Ramos (cell line): ENCODE measurements around the gene PACS1.

ENCODE experiments used
- in situ Hi-C: fragments of 300-500 bp; cut with MboI; formaldehyde crosslinking; loops from one replicate; pipeline ENCODE4 v1.14.3; 2022; ENCODE audit warnings: low sequenced_read_pairs; ENCODE audit not compliant: unreplicated experiment

Gene PACS1

GRCh38 chr11:66168289-66168688 is 98.2 kb downstream of the PACS1 start:
- in situ Hi-C loops: no loop called here

GRCh38 chr11:66172146-66172545 is 102.1 kb downstream of the PACS1 start:
- in situ Hi-C loops: no loop called here

- in situ Hi-C loops: no loop called here
These were observed 106.6 kb downstream of the PACS1 start for GRCh38 chr11:66176650-66177049.

GRCh38 chr11:66178183-66178582 is 108.1 kb downstream of the PACS1 start:
- in situ Hi-C loops: no loop called here

- in situ Hi-C loops: no loop called here
These were observed 108.8 kb downstream of the PACS1 start for GRCh38 chr11:66178871-66179270.

GRCh38 chr11:66181632-66182315 is 111.7 kb downstream of the PACS1 start:
- in situ Hi-C loops: no loop called here

- in situ Hi-C loops: no loop called here
These were observed 113.5 kb downstream of the PACS1 start for GRCh38 chr11:66183494-66184048.

GRCh38 chr11:66184728-66185127 is 114.7 kb downstream of the PACS1 start:
- in situ Hi-C loops: no loop called here

- in situ Hi-C loops: no loop called here
These were observed 116.4 kb downstream of the PACS1 start for GRCh38 chr11:66186470-66186869.

- in situ Hi-C loops: no loop called here
These were observed 117.4 kb downstream of the PACS1 start for GRCh38 chr11:66187453-66187852.

GRCh38 chr11:66188580-66188979 is 118.5 kb downstream of the PACS1 start:
- in situ Hi-C loops: no loop called here

GRCh38 chr11:66189031-66189745 is 119.1 kb downstream of the PACS1 start:
- in situ Hi-C loops: no loop called here

- in situ Hi-C loops: no loop called here
These were observed 120.7 kb downstream of the PACS1 start for GRCh38 chr11:66190786-66191185.

- in situ Hi-C loops: no loop called here
These were observed 122.2 kb downstream of the PACS1 start for GRCh38 chr11:66192181-66192863.

- in situ Hi-C loops: no loop called here
These were observed 124.3 kb downstream of the PACS1 start for GRCh38 chr11:66194391-66194790.

GRCh38 chr11:66195867-66196266 is 125.8 kb downstream of the PACS1 start:
- in situ Hi-C loops: no loop called here

GRCh38 chr11:66203847-66204246 is 133.8 kb downstream of the PACS1 start:
- in situ Hi-C loops: no loop called here

- in situ Hi-C loops: no loop called here
These were observed 134.3 kb downstream of the PACS1 start for GRCh38 chr11:66204412-66204811.

- in situ Hi-C loops: no loop called here
These were observed 137.7 kb downstream of the PACS1 start for GRCh38 chr11:66207816-66208215.

GRCh38 chr11:66211100-66211499 is 141.0 kb downstream of the PACS1 start:
- in situ Hi-C loops: no loop called here

GRCh38 chr11:66216911-66217310 is 146.8 kb downstream of the PACS1 start:
- in situ Hi-C loops: no loop called here
